Activated CD4-positive, alpha-beta memory T cell treated with anti-CD3 and anti-CD28 coated beads for 36 hours (primary cell): ENCODE data around the gene GLDC. TPM values are rescaled to one million over a fixed set of nuclear protein-coding genes. Genes with fewer than 3 reads are reported as not detected.

Experiments used
- CTCF ChIA-PET: fragments of 350-600 bp; sonication (Branson Sonifier 250); formaldehyde crosslinking; loops from one replicate; lab custom pipeline; 2021; ENCODE audit warnings: antibody characterized with exemption, inconsistent platforms; lab: Charles Lee
- POLR2A ChIA-PET: fragments of 350-600 bp; sonication (Branson Sonifier 250); formaldehyde crosslinking; loops from one replicate; lab custom pipeline; 2021; ENCODE audit warnings: antibody characterized with exemption; lab: Charles Lee
- DNase-seq: peaks from one replicate; pipeline ENCODE4 v3.0.0-alpha.2; 2020
- H3K27ac Mint-ChIP-seq: one replicate; pipeline ENCODE4 v1.8.0; 2021; ENCODE audit warnings: mixed read lengths
- H3K27me3 Mint-ChIP-seq: one replicate; pipeline ENCODE4 v1.8.0; 2021; ENCODE audit warnings: mixed read lengths
- H3K36me3 Mint-ChIP-seq: one replicate; pipeline ENCODE4 v1.8.0; 2021; ENCODE audit warnings: mixed read lengths
- H3K4me1 Mint-ChIP-seq: one replicate; pipeline ENCODE4 v1.8.0; 2021; ENCODE audit warnings: low read depth, mixed read lengths
- H3K4me3 Mint-ChIP-seq: one replicate; pipeline ENCODE4 v1.8.0; 2021; ENCODE audit warnings: mild to moderate bottlenecking, mixed read lengths
- H3K9me3 Mint-ChIP-seq: one replicate; pipeline ENCODE4 v1.8.0; 2021; ENCODE audit warnings: mixed read lengths
- intact Hi-C: fragments of 100-400 bp; cut with micrococcal nuclease; formaldehyde crosslinking; loops from one replicate; pipeline ENCODE4 v1.15.1; 2023
- total RNA-seq, 2 experiments: library from RNA; stranded (reverse); gene quantifications; one replicate each; pipeline ENCODE4 v1.2.3, GENCODE V29; 2021

GLDC gene
- total RNA-seq, 2 experiments from 2014 or later: 7.1 to 9.9 TPM

- H3K9me3 Mint-ChIP-seq: no peaks in the 10 kb centered on the region
- H3K36me3 Mint-ChIP-seq: peaks cover 24% of the 10 kb centered on the region
- peaks cover 3% of the 10 kb centered on the region for H3K4me1 Mint-ChIP-seq
- ChIA-PET POLR2A (interaction anchor here (0.6 kb wide), 1 partner anchor 389 kb away, joined by 3 read pairs; no protein-coding TSS in a partner anchor), CTCF (interaction anchor here (0.6 to 3.0 kb wide), 4 partner anchors 74 to 729 kb away, joined by 3 to 12 read pairs (median 4); no protein-coding TSS in a partner anchor)
- no peak overlapping the region for H3K4me3 Mint-ChIP-seq
- H3K27me3 Mint-ChIP-seq: no peaks in the 10 kb centered on the region
- no peak overlapping the region for H3K27ac Mint-ChIP-seq
- no peak for DNase-seq
- intact Hi-C loops: no loop called here
These were observed 157.1 kb downstream of the GLDC start for GRCh38 chr9:6488395-6488794.

- Mint-ChIP-seq H3K9me3 (no peaks in the 10 kb centered on the region), H3K27me3 (no peaks in the 10 kb centered on the region), H3K27ac (no peak overlapping the region), H3K4me1 (no peaks in the 10 kb centered on the region), H3K4me3 (no peak overlapping the region), H3K36me3 (peaks cover 23% of the 10 kb centered on the region)
- intact Hi-C loops: no loop called here
- no peak for DNase-seq
- CTCF ChIA-PET: no interaction called here
- POLR2A ChIA-PET: interaction anchor here (0.7 kb wide), 1 partner anchor 414 kb away, joined by 3 read pairs; no protein-coding TSS in a partner anchor
These were observed 161.3 kb downstream of the GLDC start for GRCh38 chr9:6484210-6484609.

Other genes with a start within 250 kb of the GLDC start
- gene UHRF2, start 232.5 kb downstream of the GLDC start, total RNA-seq: 10 to 100 TPM; 59.5 to 62.9 TPM
- 10 to 100 TPM; 26.2 to 28.8 TPM for gene KDM4C, start 112.2 kb upstream of the GLDC start, total RNA-seq